ENCODE data around the gene FBXW7. TPM values are rescaled to one million over a fixed set of nuclear protein-coding genes. Genes with fewer than 3 reads are reported as not detected.

The FBXW7 gene
- total and polyA plus RNA-seq, 2 experiments from 2014 or later: 16.2 to 43.5 TPM

- Histone ChIP-seq H3K4me3 (no peak overlapping the region), H4K20me1 (ENCODE audit: insufficient read depth, poor library complexity, severe bottlenecking) (peaks cover 11% of the 10 kb centered on the region), H3K79me2 (peaks cover 93% of the 10 kb centered on the region), H3K36me3 (replicated peaks; ENCODE audit: insufficient read depth, low read depth) (no peaks in the 10 kb centered on the region), H2AFZ (no peak overlapping the region), H3K4me1 (ENCODE audit: insufficient read depth) (no peaks in the 10 kb centered on the region), H3K4me2 (no peak overlapping the region), H3K27me3 (no peaks in the 10 kb centered on the region), H3K9me3 (ENCODE audit: low read depth) (no peaks in the 10 kb centered on the region), H3K9me2 (replicated peaks; ENCODE audit: insufficient read depth) (no peaks in the 10 kb centered on the region), H3K27ac (no peak overlapping the region)
- TF ChIP-seq CTCF (IDR thresholded peaks at IDR 0.05; ENCODE audit: poor library complexity): no peak
- TF ChIP-seq EZH2phosphoT487 (IDR thresholded peaks at IDR 0.05; ENCODE audit: low read depth, severe bottlenecking, unreplicated experiment): no peak
- no peak for TF ChIP-seq EZH2 (IDR thresholded peaks at IDR 0.05; ENCODE audit: borderline replicate concordance)
- 84% methylated on average over 3 of the region's 3 CpGs for WGBS (ENCODE audit: low lambda C conversion rate, missing lambda C conversion rate)
- no peak for DNase-seq (ENCODE audit: low spot score)
These were observed 11.5 kb downstream of the FBXW7 start for GRCh38 chr4:152524427-152524826.

- no peak for DNase-seq (ENCODE audit: low spot score)
- 72% methylated on average over 1 of the region's 1 CpG for WGBS (ENCODE audit: low lambda C conversion rate, missing lambda C conversion rate)
- H3K36me3 ChIP-seq (replicated peaks; ENCODE audit: insufficient read depth, low read depth): no peaks in the 10 kb centered on the region
- H2AFZ ChIP-seq: no peak overlapping the region
- peaks cover 93% of the 10 kb centered on the region for H3K79me2 ChIP-seq
- no peaks in the 10 kb centered on the region for H3K27me3 ChIP-seq
- TF ChIP-seq EZH2phosphoT487 (IDR thresholded peaks at IDR 0.05; ENCODE audit: low read depth, severe bottlenecking, unreplicated experiment): no peak
- TF ChIP-seq CTCF (IDR thresholded peaks at IDR 0.05; ENCODE audit: poor library complexity): no peak
- TF ChIP-seq EZH2 (IDR thresholded peaks at IDR 0.05; ENCODE audit: borderline replicate concordance): no peak
- H3K27ac ChIP-seq: no peak overlapping the region
- H3K9me2 ChIP-seq (replicated peaks; ENCODE audit: insufficient read depth): no peaks in the 10 kb centered on the region
- peaks cover 11% of the 10 kb centered on the region for H4K20me1 ChIP-seq (ENCODE audit: insufficient read depth, poor library complexity, severe bottlenecking)
- no peaks in the 10 kb centered on the region for H3K9me3 ChIP-seq (ENCODE audit: low read depth)
- H3K4me2 ChIP-seq: no peak overlapping the region
- H3K4me1 ChIP-seq (ENCODE audit: insufficient read depth): no peaks in the 10 kb centered on the region
- H3K4me3 ChIP-seq: no peak overlapping the region
These were observed 12.2 kb downstream of the FBXW7 start for GRCh38 chr4:152523731-152524130.

- H3K9me2 ChIP-seq (replicated peaks; ENCODE audit: insufficient read depth): no peaks in the 10 kb centered on the region
- 69% methylated on average over 2 of the region's 2 CpGs for WGBS (ENCODE audit: low lambda C conversion rate, missing lambda C conversion rate)
- no peak overlapping the region for H3K27ac ChIP-seq
- H3K9me3 ChIP-seq (ENCODE audit: low read depth): no peaks in the 10 kb centered on the region
- no peak for DNase-seq (ENCODE audit: low spot score)
- H3K4me1 ChIP-seq (ENCODE audit: insufficient read depth): no peaks in the 10 kb centered on the region
- no peak for TF ChIP-seq EZH2 (IDR thresholded peaks at IDR 0.05; ENCODE audit: borderline replicate concordance)
- TF ChIP-seq CTCF (IDR thresholded peaks at IDR 0.05; ENCODE audit: poor library complexity): no peak
- TF ChIP-seq EZH2phosphoT487 (IDR thresholded peaks at IDR 0.05; ENCODE audit: low read depth, severe bottlenecking, unreplicated experiment): no peak
- H3K36me3 ChIP-seq (replicated peaks; ENCODE audit: insufficient read depth, low read depth): no peaks in the 10 kb centered on the region
- no peak overlapping the region for H2AFZ ChIP-seq
- H3K79me2 ChIP-seq: peaks cover 93% of the 10 kb centered on the region
- H3K4me3 ChIP-seq: no peak overlapping the region
- peaks cover 3% of the 10 kb centered on the region for H4K20me1 ChIP-seq (ENCODE audit: insufficient read depth, poor library complexity, severe bottlenecking)
- no peaks in the 10 kb centered on the region for H3K27me3 ChIP-seq
- H3K4me2 ChIP-seq: no peak overlapping the region
These were observed 13.1 kb downstream of the FBXW7 start for GRCh38 chr4:152522754-152523153.

GRCh38 chr4:152522245-152522644, 13.6 kb downstream of the FBXW7 start:
- Histone ChIP-seq H3K9me3 (ENCODE audit: low read depth) (no peaks in the 10 kb centered on the region), H3K4me2 (no peak overlapping the region), H3K4me1 (ENCODE audit: insufficient read depth) (no peaks in the 10 kb centered on the region), H3K9me2 (replicated peaks; ENCODE audit: insufficient read depth) (no peaks in the 10 kb centered on the region), H3K4me3 (no peak overlapping the region), H3K27ac (no peak overlapping the region), H3K27me3 (no peaks in the 10 kb centered on the region), H2AFZ (no peak overlapping the region), H3K79me2 (peaks cover 89% of the 10 kb centered on the region), H4K20me1 (ENCODE audit: insufficient read depth, poor library complexity, severe bottlenecking) (peaks cover 3% of the 10 kb centered on the region), H3K36me3 (replicated peaks; ENCODE audit: insufficient read depth, low read depth) (no peaks in the 10 kb centered on the region)
- no peak for TF ChIP-seq CTCF (IDR thresholded peaks at IDR 0.05; ENCODE audit: poor library complexity)
- no peak for TF ChIP-seq EZH2 (IDR thresholded peaks at IDR 0.05; ENCODE audit: borderline replicate concordance)
- TF ChIP-seq EZH2phosphoT487 (IDR thresholded peaks at IDR 0.05; ENCODE audit: low read depth, severe bottlenecking, unreplicated experiment): no peak
- no peak for DNase-seq (ENCODE audit: low spot score)
- WGBS (ENCODE audit: low lambda C conversion rate, missing lambda C conversion rate): 86% methylated on average over 2 of the region's 2 CpGs

Data from hepatocyte (in vitro differentiated cells).